Calu3 (cell line): ENCODE data around the gene TSHZ2. TPM values are rescaled to one million over a fixed set of nuclear protein-coding genes. Genes with fewer than 3 reads are reported as not detected.

Experiments used
- BruUV-seq: library from RNA; stranded (reverse); fragments of 400-500 nt; replicated peaks from 2 replicates; lab custom pipeline; 2021; lab: Mats Ljungman, UMichigan
- CTCF ChIA-PET: fragments of 300-600 bp; sonication (Branson Sonifier 250); formaldehyde crosslinking; loops from one replicate; lab custom pipeline; 2022; ENCODE audit warnings: antibody characterized with exemption; lab: Charles Lee
- DNase-seq: peaks from one replicate; pipeline ENCODE4 v3.0.0; 2022
- H3K27ac Mint-ChIP-seq: one replicate; pipeline ENCODE4 v1.8.0; 2022; ENCODE audit warnings: mixed read lengths; ENCODE audit not compliant: unreplicated experiment
- H3K27me3 Mint-ChIP-seq: one replicate; pipeline ENCODE4 v1.8.0; 2022; ENCODE audit warnings: mixed read lengths; ENCODE audit not compliant: unreplicated experiment
- H3K36me3 Mint-ChIP-seq: one replicate; pipeline ENCODE4 v1.8.0; 2022; ENCODE audit warnings: mild to moderate bottlenecking, moderate library complexity, mixed read lengths; ENCODE audit not compliant: insufficient read depth, unreplicated experiment
- H3K4me1 Mint-ChIP-seq: one replicate; pipeline ENCODE4 v1.8.0; 2022; ENCODE audit warnings: mild to moderate bottlenecking, low read depth, mixed read lengths; ENCODE audit not compliant: unreplicated experiment
- H3K4me3 Mint-ChIP-seq: one replicate; pipeline ENCODE4 v1.8.0; 2022; ENCODE audit warnings: mild to moderate bottlenecking, low read depth, moderate library complexity, mixed read lengths; ENCODE audit not compliant: unreplicated experiment
- H3K9me3 Mint-ChIP-seq: one replicate; pipeline ENCODE4 v1.8.0; 2022; ENCODE audit warnings: low read depth, mixed read lengths; ENCODE audit not compliant: unreplicated experiment
- intact Hi-C: fragments of 100-400 bp; cut with micrococcal nuclease; formaldehyde crosslinking; loops from one replicate; pipeline ENCODE4 v1.10.0; 2022; ENCODE audit not compliant: unreplicated experiment
- total RNA-seq: library from RNA; stranded (reverse); gene quantifications from 2 replicates; pipeline ENCODE4 v1.2.3, GENCODE V29; 2022
- TF ChIP-seq, protein P1 (sequence below): fragments of 200-600 bp; IDR thresholded peaks from one replicate; pipeline ENCODE4 v1.8.0; 2022; ENCODE audit warnings: antibody characterized with exemption; ENCODE audit not compliant: unreplicated experiment

The TSHZ2 gene
- total RNA-seq, 1 experiment from 2014 or later: not detected

DNA sequence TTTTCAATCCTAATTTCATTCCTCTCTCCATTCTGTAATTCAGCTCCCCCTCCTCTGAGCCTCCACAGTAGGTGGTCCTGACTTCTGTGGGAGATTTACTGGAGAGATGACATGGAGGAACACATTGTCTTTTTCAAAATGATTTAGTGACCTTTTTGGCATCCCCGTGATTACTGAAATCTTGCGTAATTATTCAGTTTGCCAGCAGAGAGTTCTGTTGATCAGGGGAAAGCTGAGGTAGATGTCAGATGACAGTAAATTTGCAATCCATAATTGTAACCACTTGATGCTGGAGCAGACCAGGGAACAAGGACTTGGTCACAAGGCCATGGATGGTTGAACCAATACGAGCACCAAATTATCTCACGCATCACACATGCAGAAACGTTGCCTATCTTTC lies 302.2 kb downstream of the TSHZ2 start:
- CTCF ChIA-PET: no interaction called here

DNA sequence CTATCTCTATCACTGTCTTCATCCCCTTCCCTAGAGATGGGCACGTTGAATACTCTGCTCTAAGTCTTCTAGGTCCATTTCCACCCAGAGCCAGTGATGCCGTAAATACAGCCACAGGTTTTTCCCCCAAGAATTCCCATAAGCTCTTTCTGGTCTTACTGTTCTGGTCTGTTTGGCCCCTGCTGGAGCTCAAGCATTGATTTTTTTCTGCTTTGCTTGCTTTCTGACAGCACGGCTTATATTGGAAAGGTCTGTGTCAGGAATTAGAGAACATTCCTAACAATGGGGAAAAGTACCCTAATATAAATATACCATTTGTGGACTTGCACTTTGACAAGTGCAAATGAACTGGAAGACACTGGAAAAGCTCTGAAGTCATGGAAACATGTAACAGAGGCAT lies 302.6 kb downstream of the TSHZ2 start:
- BruUV-seq: no TSS peak
- no peaks in the 10 kb centered on the region for H3K36me3 Mint-ChIP-seq
- TF ChIP-seq, protein P1, sequence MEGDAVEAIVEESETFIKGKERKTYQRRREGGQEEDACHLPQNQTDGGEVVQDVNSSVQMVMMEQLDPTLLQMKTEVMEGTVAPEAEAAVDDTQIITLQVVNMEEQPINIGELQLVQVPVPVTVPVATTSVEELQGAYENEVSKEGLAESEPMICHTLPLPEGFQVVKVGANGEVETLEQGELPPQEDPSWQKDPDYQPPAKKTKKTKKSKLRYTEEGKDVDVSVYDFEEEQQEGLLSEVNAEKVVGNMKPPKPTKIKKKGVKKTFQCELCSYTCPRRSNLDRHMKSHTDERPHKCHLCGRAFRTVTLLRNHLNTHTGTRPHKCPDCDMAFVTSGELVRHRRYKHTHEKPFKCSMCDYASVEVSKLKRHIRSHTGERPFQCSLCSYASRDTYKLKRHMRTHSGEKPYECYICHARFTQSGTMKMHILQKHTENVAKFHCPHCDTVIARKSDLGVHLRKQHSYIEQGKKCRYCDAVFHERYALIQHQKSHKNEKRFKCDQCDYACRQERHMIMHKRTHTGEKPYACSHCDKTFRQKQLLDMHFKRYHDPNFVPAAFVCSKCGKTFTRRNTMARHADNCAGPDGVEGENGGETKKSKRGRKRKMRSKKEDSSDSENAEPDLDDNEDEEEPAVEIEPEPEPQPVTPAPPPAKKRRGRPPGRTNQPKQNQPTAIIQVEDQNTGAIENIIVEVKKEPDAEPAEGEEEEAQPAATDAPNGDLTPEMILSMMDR: no peak
- CTCF ChIA-PET: no interaction called here
- no peaks in the 10 kb centered on the region for H3K9me3 Mint-ChIP-seq
- no peaks in the 10 kb centered on the region for H3K4me1 Mint-ChIP-seq
- H3K4me3 Mint-ChIP-seq: no peak overlapping the region
- intact Hi-C loops: no loop called here
- H3K27me3 Mint-ChIP-seq: peaks cover 80% of the 10 kb centered on the region
- DNase-seq: no peak
- H3K27ac Mint-ChIP-seq: no peak overlapping the region

More for the DNA sequence above, 302.2 kb downstream of the TSHZ2 start:
- H3K27me3 Mint-ChIP-seq: peaks cover 81% of the 10 kb centered on the region
- no TSS peak for BruUV-seq
- no peak for DNase-seq
- TF ChIP-seq, protein P1: no peak
- no peaks in the 10 kb centered on the region for H3K36me3 Mint-ChIP-seq
- intact Hi-C loops: no loop called here
- no peaks in the 10 kb centered on the region for H3K9me3 Mint-ChIP-seq
- H3K4me3 Mint-ChIP-seq: no peak overlapping the region
- no peak overlapping the region for H3K27ac Mint-ChIP-seq
- no peaks in the 10 kb centered on the region for H3K4me1 Mint-ChIP-seq

DNA sequence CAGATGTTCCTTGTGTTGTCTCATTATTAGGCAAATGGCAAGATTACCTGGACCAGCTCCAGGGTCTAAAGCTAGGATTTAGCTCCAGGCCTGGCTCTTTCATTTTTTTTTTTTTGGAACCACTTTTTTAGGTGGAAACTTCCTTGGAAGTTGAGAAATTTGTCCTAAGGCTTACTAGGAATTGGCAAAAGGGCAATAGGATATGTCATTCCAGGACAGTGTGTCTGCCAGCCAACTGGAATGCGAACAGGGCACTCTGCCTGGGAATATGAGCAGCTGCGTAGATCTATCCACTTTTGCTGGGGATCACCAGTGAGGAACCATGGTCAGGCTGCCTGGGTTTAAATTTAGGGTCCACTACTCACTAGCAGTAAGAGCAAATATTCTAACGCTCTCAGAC lies 304.0 kb downstream of the TSHZ2 start:
- no peak overlapping the region for H3K27ac Mint-ChIP-seq
- no TSS peak for BruUV-seq
- CTCF ChIA-PET: no interaction called here
- no peaks in the 10 kb centered on the region for H3K4me1 Mint-ChIP-seq
- intact Hi-C loops: no loop called here
- H3K27me3 Mint-ChIP-seq: peaks cover 70% of the 10 kb centered on the region
- H3K4me3 Mint-ChIP-seq: no peak overlapping the region
- DNase-seq: no peak
- TF ChIP-seq, protein P1: no peak
- H3K36me3 Mint-ChIP-seq: no peaks in the 10 kb centered on the region
- H3K9me3 Mint-ChIP-seq: no peaks in the 10 kb centered on the region

DNA sequence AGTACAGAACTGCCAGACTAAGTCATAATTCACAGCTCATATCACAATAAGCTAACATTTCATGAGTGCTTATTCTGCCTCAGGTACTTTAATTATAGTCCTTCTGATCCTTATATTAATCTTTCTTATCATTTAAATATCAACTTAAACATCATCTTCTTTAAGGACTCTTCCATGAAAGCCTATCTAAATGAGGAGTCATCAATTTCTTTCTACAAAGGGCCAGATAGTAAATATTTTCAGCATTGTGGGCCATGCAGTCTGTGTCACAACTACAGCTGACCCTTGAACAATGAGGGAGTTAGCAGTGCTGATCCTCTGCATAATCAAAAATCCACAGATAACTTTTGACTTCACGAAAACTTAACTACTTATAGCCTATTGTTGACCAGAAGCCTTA lies 306.4 kb downstream of the TSHZ2 start:
- H3K27ac Mint-ChIP-seq: no peak overlapping the region
- intact Hi-C loops: no loop called here
- no peaks in the 10 kb centered on the region for H3K4me1 Mint-ChIP-seq
- no peak overlapping the region for H3K4me3 Mint-ChIP-seq
- H3K27me3 Mint-ChIP-seq: peaks cover 59% of the 10 kb centered on the region
- TF ChIP-seq, protein P1: no peak
- no TSS peak for BruUV-seq
- no peaks in the 10 kb centered on the region for H3K9me3 Mint-ChIP-seq
- no peaks in the 10 kb centered on the region for H3K36me3 Mint-ChIP-seq
- CTCF ChIA-PET: no interaction called here
- DNase-seq: no peak
